SU-DHL-6 (cell line): Measurements from ENCODE around the gene GP1BB.

Experiments used
- CTCF ChIP-seq: fragments of 200-600 bp; sonication (generic); IDR thresholded peaks from one replicate; pipeline ENCODE4 v1.5.1; 2017; ENCODE audit warnings: antibody characterized with exemption, mild to moderate bottlenecking, low read length, moderate library complexity; ENCODE audit not compliant: insufficient read depth, poor library complexity, severe bottlenecking
- EZH2phosphoT487 ChIP-seq: fragments of 200-600 bp; sonication (generic), shearing (Covaris generic); conservative IDR thresholded peaks from 2 replicates; pipeline ENCODE4 v1.6.1; 2018; ENCODE audit warnings: mild to moderate bottlenecking, antibody characterized with exemption, low read length, moderate library complexity, mixed read lengths

- TF ChIP-seq CTCF (no peak), EZH2phosphoT487 (no peak)
Measured at GRCh38 chr22:19717181-19717580, 6.2 kb upstream of the GP1BB start.
